Activated CD4-positive, alpha-beta T cell treated with anti-CD3 and anti-CD28 coated beads, Interleukin-2, amount 10 ng/mL, durations not matched to agents 7 days and 5 days (primary cell): Measurements from ENCODE around the gene LRRC3. TPM values are rescaled to one million over a fixed set of nuclear protein-coding genes. Genes with fewer than 3 reads are reported as not detected.

Experiments used
- CTCF ChIA-PET: fragments of 350-600 bp; sonication (Branson Sonifier 250); formaldehyde crosslinking; loops from one replicate; lab custom pipeline; 2021; ENCODE audit warnings: antibody characterized with exemption; lab: Charles Lee
- POLR2A ChIA-PET: fragments of 350-600 bp; sonication (Branson Sonifier 250); formaldehyde crosslinking; loops from one replicate; lab custom pipeline; 2021; ENCODE audit warnings: antibody characterized with exemption; lab: Charles Lee
- DNase-seq: peaks from one replicate; pipeline ENCODE4 v3.0.0-alpha.2; 2020
- H3K27ac Mint-ChIP-seq: one replicate; pipeline ENCODE4 v1.8.0; 2021; ENCODE audit warnings: mild to moderate bottlenecking, moderate library complexity, mixed read lengths
- H3K27me3 Mint-ChIP-seq: one replicate; pipeline ENCODE4 v1.8.0; 2021; ENCODE audit warnings: mixed read lengths
- H3K36me3 Mint-ChIP-seq: one replicate; pipeline ENCODE4 v1.8.0; 2021; ENCODE audit warnings: low read depth, mixed read lengths
- H3K4me1 Mint-ChIP-seq: one replicate; pipeline ENCODE4 v1.8.0; 2021; ENCODE audit warnings: mixed read lengths
- H3K4me3 Mint-ChIP-seq: one replicate; pipeline ENCODE4 v1.8.0; 2021; ENCODE audit warnings: mild to moderate bottlenecking, moderate library complexity, mixed read lengths
- H3K9me3 Mint-ChIP-seq: one replicate; pipeline ENCODE4 v1.8.0; 2021; ENCODE audit warnings: mixed read lengths
- total RNA-seq, 2 experiments: library from RNA; stranded (reverse); gene quantifications; one replicate each; pipeline ENCODE4 v1.2.3, GENCODE V29; 2021

Gene LRRC3
- total RNA-seq, 2 experiments from 2014 or later = 5.0 to 5.1 TPM

GRCh38 chr21:44418108-44418875 lies 37.0 kb upstream of the LRRC3 start:
- POLR2A ChIA-PET = interaction anchor here (0.6 kb wide), 1 partner anchor 268 kb away, joined by 3 read pairs; no protein-coding TSS in a partner anchor
- Mint-ChIP-seq H3K4me3 (no peak overlapping the region), H3K27me3 (no peaks in the 10 kb centered on the region), H3K27ac (no peak overlapping the region), H3K9me3 (peaks cover 7% of the 10 kb centered on the region), H3K36me3 (peaks cover 25% of the 10 kb centered on the region), H3K4me1 (no peaks in the 10 kb centered on the region)
- no peak for DNase-seq
- CTCF ChIA-PET = no interaction called here

GRCh38 chr21:44418876-44419230 lies 36.5 kb upstream of the LRRC3 start:
- ChIA-PET POLR2A (no interaction called here), CTCF (no interaction called here)
- Mint-ChIP-seq H3K4me1 (no peaks in the 10 kb centered on the region), H3K27me3 (no peaks in the 10 kb centered on the region), H3K27ac (no peak overlapping the region), H3K9me3 (peaks cover 7% of the 10 kb centered on the region), H3K4me3 (no peak overlapping the region), H3K36me3 (peaks cover 24% of the 10 kb centered on the region)
- DNase-seq = no peak

GRCh38 chr21:44419679-44420078 lies 35.6 kb upstream of the LRRC3 start:
- peaks cover 7% of the 10 kb centered on the region for H3K9me3 Mint-ChIP-seq
- ChIA-PET CTCF (no interaction called here), POLR2A (no interaction called here)
- no peak for DNase-seq
- H3K4me3 Mint-ChIP-seq = no peak overlapping the region
- no peak overlapping the region for H3K27ac Mint-ChIP-seq
- H3K4me1 Mint-ChIP-seq = no peaks in the 10 kb centered on the region
- no peaks in the 10 kb centered on the region for H3K27me3 Mint-ChIP-seq
- H3K36me3 Mint-ChIP-seq = peaks cover 23% of the 10 kb centered on the region

- CTCF ChIA-PET = interaction anchor here (1.0 kb wide), 1 partner anchor 23 kb away, joined by 3 read pairs; no protein-coding TSS in a partner anchor
- no peaks in the 10 kb centered on the region for H3K27me3 Mint-ChIP-seq
- DNase-seq = no peak
- POLR2A ChIA-PET = no interaction called here
- peaks cover 7% of the 10 kb centered on the region for H3K9me3 Mint-ChIP-seq
- peaks cover 18% of the 10 kb centered on the region for H3K36me3 Mint-ChIP-seq
- no peak overlapping the region for H3K27ac Mint-ChIP-seq
- H3K4me3 Mint-ChIP-seq = no peak overlapping the region
- no peaks in the 10 kb centered on the region for H3K4me1 Mint-ChIP-seq
Observed at GRCh38 chr21:44420416-44421205, 34.7 kb upstream of the LRRC3 start.

GRCh38 chr21:44421901-44422840 lies 33.1 kb upstream of the LRRC3 start:
- DNase-seq = no peak
- Mint-ChIP-seq H3K36me3 (peaks cover 14% of the 10 kb centered on the region), H3K4me3 (no peak overlapping the region), H3K27me3 (no peaks in the 10 kb centered on the region), H3K27ac (no peak overlapping the region), H3K9me3 (peaks cover 7% of the 10 kb centered on the region), H3K4me1 (no peaks in the 10 kb centered on the region)
- ChIA-PET CTCF (interaction anchor here (1.0 kb wide), 1 partner anchor 21 kb away, joined by 3 read pairs; no protein-coding TSS in a partner anchor), POLR2A (no interaction called here)

GRCh38 chr21:44423312-44423821 lies 31.9 kb upstream of the LRRC3 start:
- H3K9me3 Mint-ChIP-seq = peaks cover 7% of the 10 kb centered on the region
- CTCF ChIA-PET = no interaction called here
- no peak overlapping the region for H3K27ac Mint-ChIP-seq
- H3K4me1 Mint-ChIP-seq = no peaks in the 10 kb centered on the region
- POLR2A ChIA-PET = no interaction called here
- no peak overlapping the region for H3K4me3 Mint-ChIP-seq
- H3K36me3 Mint-ChIP-seq = peaks cover 17% of the 10 kb centered on the region
- H3K27me3 Mint-ChIP-seq = no peaks in the 10 kb centered on the region
- DNase-seq = no peak

- H3K27ac Mint-ChIP-seq = no peak overlapping the region
- no peak overlapping the region for H3K4me3 Mint-ChIP-seq
- POLR2A ChIA-PET = no interaction called here
- no peaks in the 10 kb centered on the region for H3K4me1 Mint-ChIP-seq
- H3K36me3 Mint-ChIP-seq = peaks cover 14% of the 10 kb centered on the region
- peaks cover 10% of the 10 kb centered on the region for H3K9me3 Mint-ChIP-seq
- H3K27me3 Mint-ChIP-seq = no peaks in the 10 kb centered on the region
- CTCF ChIA-PET = no interaction called here
- DNase-seq = no peak
Observed at GRCh38 chr21:44423941-44424607, 31.2 kb upstream of the LRRC3 start.

- Mint-ChIP-seq H3K36me3 (peaks cover 7% of the 10 kb centered on the region), H3K9me3 (peaks cover 6% of the 10 kb centered on the region), H3K27ac (no peak overlapping the region), H3K4me3 (no peak overlapping the region), H3K4me1 (no peaks in the 10 kb centered on the region), H3K27me3 (no peaks in the 10 kb centered on the region)
- ChIA-PET POLR2A (no interaction called here), CTCF (no interaction called here)
- DNase-seq = no peak
Observed at GRCh38 chr21:44424608-44425306, 30.6 kb upstream of the LRRC3 start.

- ChIA-PET CTCF (no interaction called here), POLR2A (no interaction called here)
- Mint-ChIP-seq H3K36me3 (peaks cover 7% of the 10 kb centered on the region), H3K27ac (no peak overlapping the region), H3K4me3 (no peak overlapping the region), H3K4me1 (no peaks in the 10 kb centered on the region), H3K27me3 (no peaks in the 10 kb centered on the region), H3K9me3 (peaks cover 9% of the 10 kb centered on the region)
- DNase-seq = no peak
Observed at GRCh38 chr21:44425307-44425894, 29.9 kb upstream of the LRRC3 start.

GRCh38 chr21:44425895-44426662 lies 29.2 kb upstream of the LRRC3 start:
- H3K4me3 Mint-ChIP-seq = no peak overlapping the region
- POLR2A ChIA-PET = no interaction called here
- no peaks in the 10 kb centered on the region for H3K4me1 Mint-ChIP-seq
- CTCF ChIA-PET = no interaction called here
- no peaks in the 10 kb centered on the region for H3K27me3 Mint-ChIP-seq
- H3K36me3 Mint-ChIP-seq = peaks cover 7% of the 10 kb centered on the region
- H3K9me3 Mint-ChIP-seq = peaks cover 11% of the 10 kb centered on the region
- H3K27ac Mint-ChIP-seq = no peak overlapping the region
- DNase-seq = no peak

- no peaks in the 10 kb centered on the region for H3K4me1 Mint-ChIP-seq
- no peaks in the 10 kb centered on the region for H3K27me3 Mint-ChIP-seq
- no peak overlapping the region for H3K27ac Mint-ChIP-seq
- H3K9me3 Mint-ChIP-seq = peaks cover 12% of the 10 kb centered on the region
- DNase-seq = no peak
- ChIA-PET CTCF (no interaction called here), POLR2A (no interaction called here)
- H3K4me3 Mint-ChIP-seq = no peak overlapping the region
- H3K36me3 Mint-ChIP-seq = peaks cover 7% of the 10 kb centered on the region
Observed at GRCh38 chr21:44426663-44427191, 28.6 kb upstream of the LRRC3 start.
